Measurements from ENCODE around the gene TBC1D14.
A peak's percentile ranks its signal among the peaks of the same experiment; 100 is the strongest.

The TBC1D14 gene

GRCh38 chr4:6929812-6930464 lies 20.3 kb downstream of the TBC1D14 start:
- DNase-seq, result no peak

- DNase-seq, result no peak
Observed at GRCh38 chr4:6932475-6932874, 22.8 kb downstream of the TBC1D14 start.

GRCh38 chr4:6932918-6933317 lies 23.3 kb downstream of the TBC1D14 start:
- no peak for DNase-seq

- DNase-seq, result no peak
Observed at GRCh38 chr4:6933691-6934430, 24.2 kb downstream of the TBC1D14 start.

GRCh38 chr4:6935965-6936364 lies 26.3 kb downstream of the TBC1D14 start:
- no peak for DNase-seq

- no peak for DNase-seq
Observed at GRCh38 chr4:6937201-6937600, 27.6 kb downstream of the TBC1D14 start.

GRCh38 chr4:6937754-6938153 lies 28.1 kb downstream of the TBC1D14 start:
- DNase-seq, result no peak

GRCh38 chr4:6938237-6938636 lies 28.6 kb downstream of the TBC1D14 start:
- DNase-seq, result peak; percentile 12

GRCh38 chr4:6938647-6939271 lies 29.1 kb downstream of the TBC1D14 start:
- no peak for DNase-seq

GRCh38 chr4:6939761-6940743 lies 30.4 kb downstream of the TBC1D14 start:
- no peak for DNase-seq

GRCh38 chr4:6940744-6941137 lies 31.1 kb downstream of the TBC1D14 start:
- no peak for DNase-seq

GRCh38 chr4:6941796-6942195 lies 32.2 kb downstream of the TBC1D14 start:
- DNase-seq, result no peak

- DNase-seq, result peak; percentile 94
Observed at GRCh38 chr4:6942238-6942800, 32.7 kb downstream of the TBC1D14 start.

GRCh38 chr4:6943012-6943884 lies 33.6 kb downstream of the TBC1D14 start:
- DNase-seq, result no peak

GRCh38 chr4:6943885-6944225 lies 34.2 kb downstream of the TBC1D14 start:
- DNase-seq, result no peak

- DNase-seq, result peak; percentile 26
Observed at GRCh38 chr4:6944301-6945051, 34.9 kb downstream of the TBC1D14 start.

GRCh38 chr4:6945052-6945409 lies 35.4 kb downstream of the TBC1D14 start:
- no peak for DNase-seq

- DNase-seq, result no peak
Observed at GRCh38 chr4:6946497-6946896, 36.9 kb downstream of the TBC1D14 start.

GRCh38 chr4:6948134-6948460 lies 38.5 kb downstream of the TBC1D14 start:
- DNase-seq, result no peak

GRCh38 chr4:6951880-6952381 lies 42.3 kb downstream of the TBC1D14 start:
- DNase-seq, result no peak

All from fibroblast of skin of back (primary cell).